Skeletal muscle tissue (tissue), 4 donors: ENCODE measurements around the gene PLCB2. TPM values are rescaled to one million over a fixed set of nuclear protein-coding genes. Genes with fewer than 3 reads are reported as not detected.

Experiments
- H3K27ac ChIP-seq: one replicate; pipeline ENCODE4 v1.7.0; 2013; ENCODE audit warnings: mild to moderate bottlenecking, low read depth, low read length, inconsistent platforms
- H3K27me3 ChIP-seq, 3 donors: one replicate each; pipeline ENCODE4 v1.7.0; 2013; ENCODE audit warnings: low read length in 3 of 3; ENCODE audit not compliant: control insufficient read depth in 3 of 3, insufficient read depth in 3 of 3
- H3K36me3 ChIP-seq, 3 donors: one replicate each; pipeline ENCODE4 v1.7.0; 2013; ENCODE audit warnings: low read length in 3 of 3; ENCODE audit not compliant: control insufficient read depth in 3 of 3, insufficient read depth in 3 of 3
- H3K4me1 ChIP-seq, 3 donors: one replicate each; pipeline ENCODE4 v1.7.0; 2013; ENCODE audit warnings: low read length in 3 of 3, mild to moderate bottlenecking in 3 of 3; ENCODE audit not compliant: control insufficient read depth in 3 of 3, insufficient read depth in 3 of 3
- H3K4me3 ChIP-seq, 3 donors: one replicate each; pipeline ENCODE4 v1.7.0; 2013; ENCODE audit warnings: low read length in 3 of 3
- H3K9ac ChIP-seq, 3 donors: one replicate each; pipeline ENCODE4 v1.7.0; 2013; ENCODE audit warnings: low read length in 3 of 3, mild to moderate bottlenecking in 3 of 3, moderate library complexity in 2 of 3, low read depth in 1 of 3
- H3K9me3 ChIP-seq, 3 donors: one replicate each; pipeline ENCODE4 v1.7.0; 2013; ENCODE audit warnings: low read length in 3 of 3; ENCODE audit not compliant: control insufficient read depth in 3 of 3
- total RNA-seq: library from RNA; depleted of rRNA; stranded (reverse); fragments of >200 nt; gene quantifications from one replicate; pipeline ENCODE4 v1.2.3, GENCODE V29; 2014
- donor health status: Osteomylitis.

Gene PLCB2
- total RNA-seq, 1 donor from 2014 or later, result 3.7 TPM

DNA sequence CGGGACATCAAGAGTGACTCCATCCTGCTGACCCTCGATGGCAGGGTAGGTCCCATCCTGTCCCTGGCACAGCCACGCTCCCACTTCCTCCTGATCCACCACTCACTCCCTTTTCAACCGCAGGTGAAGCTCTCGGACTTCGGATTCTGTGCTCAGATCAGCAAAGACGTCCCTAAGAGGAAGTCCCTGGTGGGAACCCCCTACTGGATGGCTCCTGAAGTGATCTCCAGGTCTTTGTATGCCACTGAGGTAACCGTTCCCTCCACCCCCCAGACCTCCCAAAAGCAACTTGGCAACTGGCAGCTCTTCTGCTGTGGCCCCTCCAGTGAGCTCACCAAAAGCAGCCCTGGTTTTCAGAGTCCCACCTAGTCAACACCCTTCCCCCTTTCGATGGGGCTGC, 34.3 kb downstream of the PLCB2 start:
- H3K4me3 ChIP-seq, result no peak overlapping the region
- H3K9ac ChIP-seq, result no peak overlapping the region
- H3K36me3 ChIP-seq, result no peaks in the 10 kb centered on the region
- peaks cover 0 to 5% (median 0%) of the 10 kb centered on the region in 3 donors for H3K4me1 ChIP-seq
- no peaks in the 10 kb centered on the region for H3K9me3 ChIP-seq
- H3K27me3 ChIP-seq, result peaks cover 11 to 15% (median 12%) of the 10 kb centered on the region in 3 donors
- no peak overlapping the region for H3K27ac ChIP-seq

DNA sequence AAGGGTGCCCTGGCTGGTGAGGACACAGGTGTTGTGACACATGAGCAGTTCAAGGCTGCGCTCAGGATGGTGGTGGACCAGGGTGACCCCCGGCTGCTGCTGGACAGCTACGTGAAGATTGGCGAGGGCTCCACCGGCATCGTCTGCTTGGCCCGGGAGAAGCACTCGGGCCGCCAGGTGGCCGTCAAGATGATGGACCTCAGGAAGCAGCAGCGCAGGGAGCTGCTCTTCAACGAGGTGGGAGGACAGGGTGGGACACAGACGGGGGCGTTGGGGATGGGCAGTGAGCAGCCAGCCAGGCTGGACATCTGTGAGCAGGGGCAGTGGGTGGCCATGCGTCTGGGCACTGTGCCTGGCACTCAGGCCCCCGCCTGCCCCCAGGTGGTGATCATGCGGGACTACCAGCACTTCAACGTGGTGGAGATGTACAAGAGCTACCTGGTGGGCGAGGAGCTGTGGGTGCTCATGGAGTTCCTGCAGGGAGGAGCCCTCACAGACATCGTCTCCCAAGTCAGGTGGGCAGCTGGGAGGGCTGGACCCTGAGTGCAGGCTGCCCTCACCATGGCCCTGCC, 35.2 kb downstream of the PLCB2 start:
- Histone ChIP-seq H3K27me3 (peaks cover 2 to 8% (median 3%) of the 10 kb centered on the region in 3 donors), H3K9me3 (no peaks in the 10 kb centered on the region), H3K9ac (no peak overlapping the region), H3K36me3 (no peaks in the 10 kb centered on the region), H3K27ac (no peak overlapping the region), H3K4me3 (no peak overlapping the region), H3K4me1 (no peaks in the 10 kb centered on the region)

- no peaks in the 10 kb centered on the region for H3K9me3 ChIP-seq
- H3K27ac ChIP-seq, result no peak overlapping the region
- no peaks in the 10 kb centered on the region for H3K4me1 ChIP-seq
These were observed 35.9 kb downstream of the PLCB2 start for GRCh38 chr15:40271685-40272484.

DNA sequence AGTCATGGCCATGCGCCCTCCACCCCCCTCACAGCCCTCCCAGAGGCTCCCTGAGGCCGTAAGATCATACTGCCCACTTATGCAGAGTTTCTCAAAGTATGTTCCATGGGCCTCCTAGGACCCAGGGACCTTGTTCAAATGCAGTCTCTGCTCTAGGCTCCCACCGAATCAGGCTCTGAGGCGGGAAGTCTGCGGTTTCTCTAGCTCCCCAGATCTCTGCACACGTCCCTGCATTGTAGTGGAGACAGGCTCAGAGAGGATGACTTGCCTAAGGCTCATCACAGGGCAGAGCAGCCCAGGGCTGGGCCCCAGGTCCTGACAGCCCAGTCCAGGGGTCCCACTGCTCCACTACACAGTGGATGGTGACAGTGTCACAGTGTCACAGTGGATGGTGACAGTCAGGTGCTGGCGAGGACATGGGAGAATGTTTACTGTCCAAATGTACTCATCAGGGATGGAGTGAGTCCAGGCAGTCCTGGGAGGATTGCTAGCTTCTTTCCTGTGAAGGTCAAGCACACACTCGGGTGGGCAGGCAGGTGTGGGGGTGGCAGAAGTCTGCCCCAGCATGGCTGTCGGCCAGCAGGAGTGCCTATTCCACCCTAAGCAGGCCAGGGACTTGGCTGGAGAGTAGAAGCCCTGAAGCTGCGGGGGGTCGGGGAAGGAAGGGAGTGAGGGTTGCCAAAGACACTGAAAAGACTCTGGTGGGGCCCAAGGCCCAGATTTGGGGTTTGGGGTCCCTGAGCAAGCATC, 37.3 kb downstream of the PLCB2 start:
- Histone ChIP-seq H3K27ac (no peak overlapping the region), H3K9ac (no peak overlapping the region), H3K36me3 (no peaks in the 10 kb centered on the region), H3K9me3 (no peaks in the 10 kb centered on the region), H3K4me1 (no peaks in the 10 kb centered on the region), H3K4me3 (no peak overlapping the region), H3K27me3 (peaks cover 0 to 5% (median 0%) of the 10 kb centered on the region in 3 donors)

More at GRCh38 chr15:40271685-40272484, 35.9 kb downstream of the PLCB2 start:
- H3K4me3 ChIP-seq, result no peak overlapping the region
- H3K27me3 ChIP-seq, result peaks cover 0 to 5% (median 0%) of the 10 kb centered on the region in 3 donors
- H3K36me3 ChIP-seq, result no peaks in the 10 kb centered on the region
- no peak overlapping the region for H3K9ac ChIP-seq

GRCh38 chr15:40269604-40270003, 38.1 kb downstream of the PLCB2 start:
- Histone ChIP-seq H3K36me3 (no peaks in the 10 kb centered on the region), H3K27me3 (peaks cover 0 to 5% (median 0%) of the 10 kb centered on the region in 3 donors), H3K27ac (no peak overlapping the region)

DNA sequence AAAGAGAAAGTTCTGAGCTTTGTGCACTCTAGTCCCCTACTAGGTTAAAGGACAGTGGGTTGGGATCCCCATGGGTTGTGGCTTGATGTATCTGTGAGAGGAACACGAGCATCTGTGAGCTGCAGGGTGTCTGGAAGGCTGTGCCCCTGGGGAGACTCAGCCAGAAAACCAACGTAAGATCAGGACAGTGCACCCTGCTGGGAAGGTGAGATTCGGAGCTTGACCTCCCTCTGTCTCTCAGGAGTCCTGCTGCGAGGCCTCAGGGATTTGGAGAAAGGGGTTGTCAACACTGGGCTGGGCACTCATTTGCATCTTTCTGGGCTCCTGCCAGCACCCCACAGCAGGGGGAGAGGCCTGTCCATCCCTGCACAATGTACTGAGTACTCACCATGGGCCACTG, 40.1 kb downstream of the PLCB2 start:
- no peak overlapping the region for H3K4me3 ChIP-seq
- no peak overlapping the region for H3K9ac ChIP-seq
- H3K9me3 ChIP-seq, result no peaks in the 10 kb centered on the region
- H3K27me3 ChIP-seq, result no peaks in the 10 kb centered on the region
- H3K27ac ChIP-seq, result no peak overlapping the region
- H3K4me1 ChIP-seq, result peaks cover 6 to 11% (median 7%) of the 10 kb centered on the region in 3 donors
- H3K36me3 ChIP-seq, result no peaks in the 10 kb centered on the region

More at GRCh38 chr15:40269604-40270003, 38.1 kb downstream of the PLCB2 start:
- no peak overlapping the region for H3K9ac ChIP-seq
- no peaks in the 10 kb centered on the region for H3K4me1 ChIP-seq
- H3K9me3 ChIP-seq, result no peaks in the 10 kb centered on the region
- no peak overlapping the region for H3K4me3 ChIP-seq

GRCh38 chr15:40266828-40267304, 40.9 kb downstream of the PLCB2 start:
- peaks cover 6 to 11% (median 7%) of the 10 kb centered on the region in 3 donors for H3K4me1 ChIP-seq
- no peak overlapping the region for H3K27ac ChIP-seq
- H3K9ac ChIP-seq, result no peak overlapping the region
- no peaks in the 10 kb centered on the region for H3K9me3 ChIP-seq
- no peaks in the 10 kb centered on the region for H3K36me3 ChIP-seq
- no peaks in the 10 kb centered on the region for H3K27me3 ChIP-seq
- H3K4me3 ChIP-seq, result no peak overlapping the region

GRCh38 chr15:40265875-40266274, 41.9 kb downstream of the PLCB2 start:
- peaks cover 6 to 11% (median 7%) of the 10 kb centered on the region in 3 donors for H3K4me1 ChIP-seq
- H3K9ac ChIP-seq, result no peak overlapping the region
- no peaks in the 10 kb centered on the region for H3K9me3 ChIP-seq
- no peak overlapping the region for H3K27ac ChIP-seq
- no peaks in the 10 kb centered on the region for H3K27me3 ChIP-seq
- H3K36me3 ChIP-seq, result no peaks in the 10 kb centered on the region
- H3K4me3 ChIP-seq, result no peak overlapping the region

- no peaks in the 10 kb centered on the region for H3K9me3 ChIP-seq
- no peak overlapping the region for H3K27ac ChIP-seq
- H3K4me3 ChIP-seq, result no peak overlapping the region
- no peak overlapping the region for H3K9ac ChIP-seq
- H3K36me3 ChIP-seq, result no peaks in the 10 kb centered on the region
- peaks cover 6 to 11% (median 7%) of the 10 kb centered on the region in 3 donors for H3K4me1 ChIP-seq
- no peaks in the 10 kb centered on the region for H3K27me3 ChIP-seq
These were observed 42.4 kb downstream of the PLCB2 start for GRCh38 chr15:40265355-40265754.
